Activated CD4-positive, alpha-beta T cell treated with anti-CD3 and anti-CD28 coated beads, Interleukin-2, amount 10 ng/mL, durations not matched to agents 7 days and 5 days (primary cell): Measurements from ENCODE around the gene TATDN3. TPM values are rescaled to one million over a fixed set of nuclear protein-coding genes. Genes with fewer than 3 reads are reported as not detected.
A peak's percentile ranks its signal among the peaks of the same experiment; 100 is the strongest.
"Not testable (repeated sequence)": the region's sequence is repeated elsewhere in the genome, so short reads cannot be mapped to it uniquely, and the experiment has no call there.

Source experiments
- CTCF ChIA-PET: fragments of 350-600 bp; sonication (Branson Sonifier 250); formaldehyde crosslinking; loops from one replicate; lab custom pipeline; 2021; ENCODE audit warnings: antibody characterized with exemption; lab: Charles Lee
- POLR2A ChIA-PET: fragments of 350-600 bp; sonication (Branson Sonifier 250); formaldehyde crosslinking; loops from one replicate; lab custom pipeline; 2021; ENCODE audit warnings: antibody characterized with exemption; lab: Charles Lee
- DNase-seq: peaks from one replicate; pipeline ENCODE4 v3.0.0-alpha.2; 2020
- H3K27ac Mint-ChIP-seq: one replicate; pipeline ENCODE4 v1.8.0; 2021; ENCODE audit warnings: mild to moderate bottlenecking, moderate library complexity, mixed read lengths
- H3K27me3 Mint-ChIP-seq: one replicate; pipeline ENCODE4 v1.8.0; 2021; ENCODE audit warnings: mixed read lengths
- H3K36me3 Mint-ChIP-seq: one replicate; pipeline ENCODE4 v1.8.0; 2021; ENCODE audit warnings: low read depth, mixed read lengths
- H3K4me1 Mint-ChIP-seq: one replicate; pipeline ENCODE4 v1.8.0; 2021; ENCODE audit warnings: mixed read lengths
- H3K4me3 Mint-ChIP-seq: one replicate; pipeline ENCODE4 v1.8.0; 2021; ENCODE audit warnings: mild to moderate bottlenecking, moderate library complexity, mixed read lengths
- H3K9me3 Mint-ChIP-seq: one replicate; pipeline ENCODE4 v1.8.0; 2021; ENCODE audit warnings: mixed read lengths
- total RNA-seq, 2 experiments: library from RNA; stranded (reverse); gene quantifications; one replicate each; pipeline ENCODE4 v1.2.3, GENCODE V29; 2021

TATDN3 gene
- total RNA-seq, 2 experiments from 2014 or later: 15.3 to 17.4 TPM

DNA sequence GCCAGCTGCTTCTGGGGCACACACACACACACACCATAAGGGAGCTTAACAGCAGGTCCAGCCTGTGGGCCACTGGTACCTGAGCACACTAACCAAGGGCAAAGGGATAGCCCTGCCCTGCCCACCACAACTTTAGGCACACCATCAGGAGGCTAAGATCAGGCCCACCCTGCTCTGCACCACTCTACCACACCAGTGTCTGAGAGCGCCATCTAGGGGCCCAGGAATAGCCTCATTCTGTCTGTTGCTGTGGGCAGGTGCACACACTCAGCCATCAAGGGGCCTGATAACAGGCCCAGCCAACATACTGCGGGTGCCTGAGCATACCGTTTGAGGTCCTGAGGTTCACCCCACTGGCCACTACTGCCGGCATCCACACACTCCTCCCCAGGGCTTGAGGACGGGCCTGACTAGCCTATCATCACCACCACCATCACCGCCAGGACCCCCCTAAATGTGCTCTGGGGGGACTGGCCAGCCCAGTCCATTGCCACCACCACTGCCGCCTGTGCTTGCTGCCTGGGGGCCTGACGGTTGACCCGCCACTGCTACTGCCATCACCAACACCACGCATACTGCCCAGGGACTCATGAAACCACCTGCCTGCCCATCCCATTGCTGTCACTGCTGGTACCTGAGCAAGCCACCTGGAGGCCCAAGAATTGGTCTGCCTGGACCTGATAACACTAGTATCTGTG lies 31.4 kb upstream of the TATDN3 start:
- Mint-ChIP-seq H3K27me3 (no peaks in the 10 kb centered on the region), H3K27ac (no peak overlapping the region), H3K36me3 (peaks cover 39% of the 10 kb centered on the region), H3K4me3 (no peak overlapping the region), H3K9me3 (peaks cover 4% of the 10 kb centered on the region), H3K4me1 (peaks cover 16% of the 10 kb centered on the region)
- peak; percentile 56 for DNase-seq
- CTCF ChIA-PET: interaction anchor here (0.6 to 4.0 kb wide), 6 partner anchors 9 to 95 kb away, joined by 3 to 15 read pairs (median 3); no protein-coding TSS in a partner anchor
- POLR2A ChIA-PET: no interaction called here

DNA sequence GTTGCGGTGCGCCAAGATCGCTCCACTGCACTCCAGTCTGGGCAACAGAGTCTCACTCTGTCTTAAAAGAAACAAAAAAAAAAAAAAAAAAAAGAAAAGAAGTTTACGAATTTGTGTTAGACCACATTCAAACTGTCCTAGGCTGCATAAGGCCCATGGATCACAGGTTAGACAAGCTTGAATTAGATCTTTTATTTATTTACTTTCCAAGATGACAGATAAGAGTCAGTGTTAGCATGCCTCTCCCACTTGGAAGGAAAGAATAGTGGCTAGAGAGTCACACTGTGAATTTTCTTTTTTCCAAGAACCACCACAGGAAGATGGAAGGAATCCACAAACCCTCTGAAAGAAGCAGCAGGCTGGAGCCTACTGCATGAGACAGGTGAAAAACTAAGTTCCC lies 29.5 kb upstream of the TATDN3 start:
- ChIA-PET CTCF (interaction anchor here (0.5 to 1.2 kb wide), 7 partner anchors 13 to 384 kb away, joined by 3 to 4 read pairs (median 3); no protein-coding TSS in a partner anchor), POLR2A (no interaction called here)
- H3K27me3 Mint-ChIP-seq: no peaks in the 10 kb centered on the region
- H3K9me3 Mint-ChIP-seq: peaks cover 13% of the 10 kb centered on the region
- H3K4me1 Mint-ChIP-seq: peaks cover 23% of the 10 kb centered on the region
- H3K36me3 Mint-ChIP-seq: peaks cover 53% of the 10 kb centered on the region
- H3K27ac Mint-ChIP-seq: no peak overlapping the region
- H3K4me3 Mint-ChIP-seq: no peak overlapping the region
- no peak for DNase-seq

DNA sequence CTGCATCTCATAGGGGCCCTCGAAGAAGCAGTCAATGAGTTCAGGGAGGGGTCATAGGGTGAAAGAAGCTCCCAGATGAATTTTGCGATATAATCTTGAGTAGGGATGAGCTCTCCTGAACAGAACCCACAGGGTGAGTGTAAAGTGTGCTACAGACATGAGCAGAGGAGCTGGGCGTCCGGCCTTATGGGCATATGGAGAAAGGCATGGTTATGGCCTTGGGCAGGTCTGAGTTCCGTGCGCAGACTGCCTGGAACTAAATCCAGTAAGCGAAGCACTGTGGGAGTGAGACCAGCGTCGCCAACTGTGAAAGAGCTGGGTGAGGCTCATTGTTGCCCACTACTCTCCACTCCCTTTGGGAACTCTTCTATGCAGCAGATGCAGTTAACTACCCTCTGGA lies 28.9 kb upstream of the TATDN3 start:
- Mint-ChIP-seq H3K4me3 (no peak overlapping the region), H3K9me3 (peaks cover 19% of the 10 kb centered on the region), H3K4me1 (peaks cover 29% of the 10 kb centered on the region), H3K27me3 (no peaks in the 10 kb centered on the region), H3K36me3 (peaks cover 59% of the 10 kb centered on the region), H3K27ac (no peak overlapping the region)
- ChIA-PET POLR2A (no interaction called here), CTCF (interaction anchor here (0.5 to 1.4 kb wide), 6 partner anchors 13 to 385 kb away, joined by 3 to 6 read pairs (median 3); no protein-coding TSS in a partner anchor)
- DNase-seq: no peak

DNA sequence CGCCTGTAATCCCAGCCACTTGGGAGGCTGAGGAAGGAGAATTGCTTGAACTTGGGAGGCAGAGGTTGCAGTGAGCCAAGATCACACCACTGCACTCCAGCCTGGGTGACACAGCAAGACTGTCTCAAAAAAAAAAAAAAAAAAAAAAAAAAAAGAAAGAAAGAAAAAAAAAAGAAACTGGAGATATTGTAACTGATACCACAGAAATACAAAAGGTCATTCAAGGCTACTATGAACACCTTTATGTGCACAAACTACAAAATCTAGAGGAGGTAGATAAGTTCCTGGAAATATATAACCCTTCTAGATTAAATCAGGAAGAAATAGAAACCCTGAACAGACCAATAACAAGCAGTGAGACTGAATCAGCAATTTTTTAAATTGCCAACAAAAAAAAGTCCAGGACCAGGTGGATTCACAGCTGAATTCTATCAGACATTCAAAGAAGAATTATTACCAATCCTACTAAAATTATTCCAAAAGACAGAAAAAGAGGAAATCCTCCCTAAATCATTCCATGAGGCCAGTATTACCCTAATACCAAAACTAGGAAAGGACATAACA lies 26.9 kb upstream of the TATDN3 start:
- POLR2A ChIA-PET, H3K27me3 Mint-ChIP-seq, CTCF ChIA-PET, DNase-seq, H3K27ac Mint-ChIP-seq, H3K4me3 Mint-ChIP-seq: not testable (repeated sequence)
- peaks cover 32% of the 10 kb centered on the region for H3K9me3 Mint-ChIP-seq
- H3K36me3 Mint-ChIP-seq: peaks cover 76% of the 10 kb centered on the region
- H3K4me1 Mint-ChIP-seq: peaks cover 44% of the 10 kb centered on the region

GRCh38 chr1:212766825-212767224 lies 24.9 kb upstream of the TATDN3 start:
- CTCF ChIA-PET: interaction anchor here (1.0 kb wide), 2 partner anchors 23 to 102 kb away, joined by 3 read pairs; no protein-coding TSS in a partner anchor
- Mint-ChIP-seq H3K9me3 (peaks cover 43% of the 10 kb centered on the region), H3K36me3 (peaks cover 81% of the 10 kb centered on the region), H3K4me1 (peaks cover 52% of the 10 kb centered on the region)
- H3K4me3 Mint-ChIP-seq, H3K27me3 Mint-ChIP-seq, POLR2A ChIA-PET, DNase-seq, H3K27ac Mint-ChIP-seq: not testable (repeated sequence)

GRCh38 chr1:212769459-212770167 lies 22.1 kb upstream of the TATDN3 start:
- CTCF ChIA-PET: interaction anchor here (0.6 to 2.6 kb wide), 8 partner anchors 10 to 292 kb away, joined by 3 to 7 read pairs (median 4); no protein-coding TSS in a partner anchor
- H3K9me3 Mint-ChIP-seq: peaks cover 46% of the 10 kb centered on the region
- H3K27ac Mint-ChIP-seq: peak overlapping the region; percentile 76
- H3K36me3 Mint-ChIP-seq: peaks cover 83% of the 10 kb centered on the region
- peaks cover 47% of the 10 kb centered on the region for H3K4me1 Mint-ChIP-seq
- H3K27me3 Mint-ChIP-seq: no peaks in the 10 kb centered on the region
- DNase-seq: no peak
- POLR2A ChIA-PET: no interaction called here
- H3K4me3 Mint-ChIP-seq: no peak overlapping the region

GRCh38 chr1:212771341-212771740 lies 20.4 kb upstream of the TATDN3 start:
- Mint-ChIP-seq H3K4me3 (no peak overlapping the region), H3K27me3 (no peaks in the 10 kb centered on the region), H3K9me3 (peaks cover 39% of the 10 kb centered on the region), H3K27ac (peak overlapping the region; percentile 4), H3K4me1 (peaks cover 42% of the 10 kb centered on the region), H3K36me3 (peaks cover 74% of the 10 kb centered on the region)
- CTCF ChIA-PET: interaction anchor here (0.7 to 1.9 kb wide), 4 partner anchors 14 to 106 kb away, joined by 3 to 6 read pairs (median 4); no protein-coding TSS in a partner anchor
- POLR2A ChIA-PET: no interaction called here
- DNase-seq: no peak

DNA sequence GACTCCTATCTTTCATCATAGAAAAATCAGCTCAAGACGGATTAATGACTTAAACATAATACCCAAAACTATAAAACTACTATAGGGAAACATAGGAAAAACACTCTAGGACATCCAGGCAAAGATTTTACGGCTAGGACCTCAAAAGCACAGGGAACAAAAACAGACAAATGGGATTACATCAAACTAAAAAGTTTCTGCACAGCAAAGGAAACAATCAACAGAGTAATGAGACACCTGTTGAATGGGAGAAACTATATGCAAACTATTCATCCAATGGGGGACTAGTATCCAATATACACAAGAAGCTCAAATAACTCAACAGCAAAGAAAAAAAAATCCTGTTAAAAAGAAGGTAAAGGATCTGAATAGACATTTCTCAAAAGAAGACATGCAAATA lies 18.7 kb upstream of the TATDN3 start:
- Mint-ChIP-seq H3K27me3 (no peaks in the 10 kb centered on the region), H3K4me1 (peaks cover 29% of the 10 kb centered on the region), H3K4me3 (no peak overlapping the region), H3K27ac (no peak overlapping the region), H3K9me3 (peaks cover 27% of the 10 kb centered on the region), H3K36me3 (peaks cover 60% of the 10 kb centered on the region)
- ChIA-PET POLR2A (no interaction called here), CTCF (interaction anchor here (1.0 to 1.1 kb wide), 2 partner anchors 12 to 108 kb away, joined by 3 to 4 read pairs; no protein-coding TSS in a partner anchor)
- no peak for DNase-seq

GRCh38 chr1:212774584-212774983 lies 17.1 kb upstream of the TATDN3 start:
- no peak for DNase-seq
- peaks cover 49% of the 10 kb centered on the region for H3K36me3 Mint-ChIP-seq
- H3K4me3 Mint-ChIP-seq: no peak overlapping the region
- ChIA-PET CTCF (no interaction called here), POLR2A (no interaction called here)
- H3K9me3 Mint-ChIP-seq: peaks cover 15% of the 10 kb centered on the region
- H3K27me3 Mint-ChIP-seq: no peaks in the 10 kb centered on the region
- H3K27ac Mint-ChIP-seq: no peak overlapping the region
- peaks cover 16% of the 10 kb centered on the region for H3K4me1 Mint-ChIP-seq

- H3K4me3 Mint-ChIP-seq: no peak overlapping the region
- H3K36me3 Mint-ChIP-seq: peaks cover 43% of the 10 kb centered on the region
- ChIA-PET POLR2A (no interaction called here), CTCF (no interaction called here)
- peaks cover 9% of the 10 kb centered on the region for H3K9me3 Mint-ChIP-seq
- no peak overlapping the region for H3K27ac Mint-ChIP-seq
- H3K4me1 Mint-ChIP-seq: peaks cover 9% of the 10 kb centered on the region
- H3K27me3 Mint-ChIP-seq: no peaks in the 10 kb centered on the region
- DNase-seq: no peak
Observed at GRCh38 chr1:212775241-212775640, 16.5 kb upstream of the TATDN3 start.

DNA sequence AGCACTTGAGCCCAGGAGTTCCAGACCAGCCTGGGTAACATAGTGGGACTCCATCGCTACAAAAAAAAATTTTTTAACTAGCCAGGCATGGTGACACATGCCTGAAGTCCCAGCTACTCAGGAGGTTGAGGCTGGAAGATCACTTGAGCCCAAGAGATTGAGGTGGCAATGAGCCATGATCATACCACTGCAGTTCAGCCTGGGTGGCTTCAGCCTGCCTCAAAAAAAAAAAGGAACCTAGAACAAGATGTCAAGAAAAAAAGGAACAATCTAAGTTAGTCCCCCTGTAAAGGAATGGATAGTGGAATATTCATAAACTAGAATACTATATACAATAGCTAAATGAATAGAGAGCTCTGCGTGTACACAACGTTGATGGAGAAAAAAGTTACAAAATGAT lies 14.5 kb upstream of the TATDN3 start:
- DNase-seq: no peak
- POLR2A ChIA-PET: no interaction called here
- Mint-ChIP-seq H3K4me3 (no peak overlapping the region), H3K9me3 (peaks cover under 1% of the 10 kb centered on the region), H3K4me1 (no peaks in the 10 kb centered on the region), H3K27me3 (no peaks in the 10 kb centered on the region), H3K36me3 (peaks cover 32% of the 10 kb centered on the region), H3K27ac (no peak overlapping the region)
- CTCF ChIA-PET: interaction anchor here (0.6 to 2.4 kb wide), 6 partner anchors 9 to 320 kb away, joined by 3 to 6 read pairs (median 3); no protein-coding TSS in a partner anchor

GRCh38 chr1:212779086-212779485 lies 12.6 kb upstream of the TATDN3 start:
- H3K4me1 Mint-ChIP-seq, H3K4me3 Mint-ChIP-seq, POLR2A ChIA-PET, H3K27ac Mint-ChIP-seq, CTCF ChIA-PET, H3K27me3 Mint-ChIP-seq, DNase-seq, H3K9me3 Mint-ChIP-seq: not testable (repeated sequence)
- H3K36me3 Mint-ChIP-seq: peaks cover 32% of the 10 kb centered on the region
